GM21786 (cell line): Measurements from ENCODE around the gene CXCR6.

Experiments
- ATAC-seq: cut with Tn5 transposase; IDR thresholded peaks from one replicate; pipeline ENCODE4 v1.9.1; 2021; ENCODE audit not compliant: unreplicated experiment

Gene CXCR6

GRCh38 chr3:45943207-45943846, at the start of gene CXCR6:
Gene CXCR6, plus strand, starts transcription at chr3:45943464. Its CDS starts 3,018 bp downstream, at chr3:45946482.
- ATAC-seq: no peak

DNA sequence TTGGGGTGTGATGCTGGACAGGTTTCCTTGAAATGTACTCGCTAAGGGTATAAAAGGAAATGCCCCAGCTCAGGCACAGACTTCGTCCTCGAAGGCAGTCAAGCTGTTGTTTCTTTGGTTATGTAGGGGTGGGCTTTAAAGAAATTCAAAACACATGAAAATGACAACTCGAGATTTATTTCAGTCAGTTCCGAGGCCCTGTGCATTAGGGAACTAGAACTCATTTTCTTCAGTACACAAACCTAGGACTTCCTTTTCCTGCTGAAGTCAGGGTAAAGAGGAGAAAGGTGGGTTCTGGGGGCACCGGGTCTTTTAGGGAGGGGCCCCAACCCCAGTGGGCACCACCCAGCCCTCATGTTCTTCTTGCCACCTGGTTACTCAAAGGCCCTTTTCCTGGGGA, 49.2 kb upstream of the CXCR6 start:
- no peak for ATAC-seq

DNA sequence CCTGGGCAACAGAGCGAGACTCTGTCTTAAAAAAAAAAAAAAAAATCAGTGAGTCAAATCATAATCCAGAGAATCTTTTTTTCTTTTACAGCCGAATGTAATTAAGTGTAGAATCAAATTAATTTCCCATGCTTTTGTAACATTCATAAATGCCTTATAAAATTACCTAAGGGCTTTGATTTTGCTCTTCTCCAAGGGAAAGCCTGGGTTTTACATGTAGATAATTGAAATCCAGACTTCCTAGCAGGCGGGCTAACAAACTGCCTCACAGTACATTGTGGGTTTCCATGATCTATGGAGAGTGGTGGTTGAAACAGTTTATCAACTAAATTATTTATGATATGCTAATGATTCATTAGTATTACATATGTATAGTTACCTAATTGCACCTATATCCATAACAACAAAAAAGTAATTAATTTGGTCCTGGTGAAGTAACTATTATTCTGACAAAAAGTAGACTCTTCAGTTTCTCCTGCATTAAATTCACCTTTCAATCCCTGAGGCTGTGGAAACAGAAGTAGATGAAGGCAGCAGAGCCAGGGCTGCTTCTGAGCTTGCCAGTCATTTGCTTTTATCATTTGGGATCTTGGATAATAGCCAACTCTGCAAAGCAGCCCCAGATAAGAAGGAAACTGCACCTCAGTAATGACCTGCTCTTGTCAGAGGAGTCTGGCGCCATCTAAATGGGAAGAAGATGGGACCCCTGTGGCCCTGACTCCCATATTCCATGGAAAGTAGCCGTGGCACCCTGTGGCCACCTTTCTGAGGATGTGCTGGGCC, 47.4 kb upstream of the CXCR6 start:
- ATAC-seq: no peak

DNA sequence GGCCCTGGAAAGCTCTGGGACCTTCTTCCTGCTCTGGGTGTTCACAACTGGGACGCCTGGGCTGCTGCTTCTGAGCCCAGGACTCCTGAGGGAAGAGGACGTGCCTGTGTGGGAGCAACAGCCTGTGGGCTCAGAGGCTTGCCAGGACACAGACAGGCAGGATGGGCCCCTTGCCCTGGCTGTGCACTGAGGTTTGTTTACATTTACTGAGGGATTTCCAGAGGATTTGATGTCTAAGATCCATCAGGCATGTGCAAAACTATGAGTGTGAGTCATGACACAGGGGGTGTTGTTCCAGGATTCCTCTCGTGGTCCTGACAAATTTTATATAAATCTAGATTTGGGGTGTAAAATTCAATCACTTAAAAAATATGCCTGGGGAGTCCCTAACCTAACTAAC, 46.3 kb upstream of the CXCR6 start:
- ATAC-seq: no peak

GRCh38 chr3:45904931-45905330, 38.3 kb upstream of the CXCR6 start:
- no peak for ATAC-seq

- no peak for ATAC-seq
These were observed 37.5 kb upstream of the CXCR6 start for GRCh38 chr3:45905755-45906154.

- ATAC-seq: no peak
These were observed 36.4 kb upstream of the CXCR6 start for GRCh38 chr3:45906681-45907407.

- ATAC-seq: no peak
These were observed 35.2 kb upstream of the CXCR6 start for GRCh38 chr3:45907769-45908705.

DNA sequence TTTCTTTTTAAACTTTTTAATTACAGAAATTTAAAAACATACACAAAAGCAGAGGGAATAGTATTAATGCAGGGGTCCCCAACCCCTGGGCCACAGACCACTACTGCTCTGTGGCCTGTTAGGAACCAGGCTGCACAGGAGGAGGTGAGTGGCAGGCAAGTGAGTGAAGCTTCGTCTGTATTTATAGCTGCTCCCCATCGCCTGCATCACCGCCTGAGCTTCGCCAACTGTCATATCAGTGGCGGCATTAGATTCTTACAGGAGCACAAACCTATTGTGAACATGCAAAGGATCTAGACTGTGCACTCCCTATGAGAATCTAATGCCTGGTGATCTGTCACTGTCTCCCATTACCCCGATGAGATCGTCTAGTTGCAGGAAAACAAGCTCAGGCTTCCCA, 34.5 kb upstream of the CXCR6 start:
- ATAC-seq: no peak

DNA sequence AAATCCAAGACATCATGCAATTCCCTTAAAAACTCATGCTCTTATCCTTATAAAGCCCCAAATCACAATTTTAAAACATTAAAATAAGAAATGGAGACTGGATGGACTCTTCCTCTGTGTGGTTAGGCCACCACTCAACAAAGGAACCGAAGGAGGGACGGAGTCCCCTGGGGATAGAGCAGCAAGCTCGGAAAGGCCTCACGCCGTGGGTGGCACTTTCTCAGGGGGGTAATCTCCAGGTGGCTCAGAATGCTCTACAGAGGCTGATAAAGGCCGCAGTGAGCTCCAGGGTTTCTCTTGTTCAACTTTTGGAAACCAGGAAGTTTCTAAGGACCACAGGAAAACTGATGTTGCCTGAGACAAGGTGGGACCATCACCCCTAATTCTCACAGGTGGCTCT, 33.7 kb upstream of the CXCR6 start:
- no peak for ATAC-seq

GRCh38 chr3:45910892-45911291, 32.4 kb upstream of the CXCR6 start:
- ATAC-seq: no peak

DNA sequence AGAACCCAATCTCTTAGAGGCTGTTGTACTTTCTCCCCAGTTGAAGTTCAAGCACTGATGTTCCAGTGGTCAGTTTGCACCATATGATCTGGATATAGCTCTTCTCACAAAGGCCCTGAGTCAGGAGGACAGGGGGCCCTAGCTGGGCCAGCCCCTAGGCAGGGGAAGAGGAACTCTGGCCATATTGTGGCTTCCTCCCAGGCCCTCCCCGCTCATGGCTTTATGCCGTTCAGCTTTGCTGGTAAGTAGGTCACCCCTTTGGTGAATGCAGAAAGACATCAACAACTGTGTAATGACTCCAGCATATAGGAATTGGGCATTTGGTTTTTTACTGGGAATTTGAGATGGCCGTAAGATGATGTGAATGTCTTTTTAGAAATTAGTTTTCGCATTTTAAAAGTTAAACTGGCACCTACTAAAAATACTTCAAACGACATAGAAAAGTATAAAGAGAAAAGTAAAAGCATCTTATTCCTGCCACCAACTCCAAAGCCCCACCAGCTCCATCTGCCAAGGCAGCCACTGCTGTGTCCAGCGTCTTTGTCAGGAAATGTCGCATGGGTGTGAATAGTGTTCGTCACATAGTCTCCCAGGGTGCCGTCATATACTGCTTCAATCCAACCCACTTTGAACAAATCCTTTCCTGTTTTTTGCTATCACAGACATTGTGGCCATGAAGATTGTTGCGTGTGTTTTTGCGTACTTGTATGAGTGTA, 31.6 kb upstream of the CXCR6 start:
- ATAC-seq: no peak

DNA sequence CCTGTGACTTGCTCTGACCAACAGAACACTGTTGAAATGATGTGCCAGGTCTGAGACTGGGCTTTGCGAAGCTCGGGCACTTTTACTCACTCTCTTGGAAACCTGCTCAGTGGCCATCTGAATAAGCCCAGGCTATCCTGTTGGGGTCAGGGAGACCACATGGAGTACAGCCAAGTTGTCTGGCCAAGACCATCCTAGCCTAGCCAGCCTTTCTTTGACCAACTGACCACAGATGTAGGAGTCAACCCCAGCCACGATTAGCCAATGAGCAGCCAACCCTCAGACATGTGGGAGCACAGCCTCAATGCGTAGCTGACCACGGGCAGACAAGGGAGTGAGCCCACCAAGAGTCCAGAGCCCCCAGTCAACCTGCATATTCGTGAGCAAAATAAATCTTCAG, 30.8 kb upstream of the CXCR6 start:
- no peak for ATAC-seq

- no peak for ATAC-seq
These were observed 28.8 kb upstream of the CXCR6 start for GRCh38 chr3:45914362-45915058.

DNA sequence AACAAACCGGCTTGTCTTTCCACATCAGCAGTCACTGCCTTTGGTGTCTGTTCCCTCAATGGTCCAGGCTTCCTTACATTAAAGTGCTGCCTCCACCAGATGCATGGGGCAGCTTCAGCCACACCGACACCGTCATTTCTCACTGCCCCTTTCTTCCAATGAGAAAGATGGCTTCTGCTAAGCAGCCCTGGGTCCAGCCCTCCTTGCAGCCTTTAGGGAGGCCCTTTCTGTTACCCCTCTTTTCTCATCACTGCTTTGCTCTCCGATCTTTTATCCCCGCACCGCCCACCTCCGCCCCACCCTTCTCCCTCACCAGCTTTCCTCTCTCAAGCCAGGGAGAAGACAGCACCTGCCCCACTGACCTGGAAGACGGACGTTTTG, 28.2 kb upstream of the CXCR6 start:
- ATAC-seq: no peak

- peak; percentile 86 for ATAC-seq
These were observed 27.6 kb upstream of the CXCR6 start for GRCh38 chr3:45915518-45916231.

DNA sequence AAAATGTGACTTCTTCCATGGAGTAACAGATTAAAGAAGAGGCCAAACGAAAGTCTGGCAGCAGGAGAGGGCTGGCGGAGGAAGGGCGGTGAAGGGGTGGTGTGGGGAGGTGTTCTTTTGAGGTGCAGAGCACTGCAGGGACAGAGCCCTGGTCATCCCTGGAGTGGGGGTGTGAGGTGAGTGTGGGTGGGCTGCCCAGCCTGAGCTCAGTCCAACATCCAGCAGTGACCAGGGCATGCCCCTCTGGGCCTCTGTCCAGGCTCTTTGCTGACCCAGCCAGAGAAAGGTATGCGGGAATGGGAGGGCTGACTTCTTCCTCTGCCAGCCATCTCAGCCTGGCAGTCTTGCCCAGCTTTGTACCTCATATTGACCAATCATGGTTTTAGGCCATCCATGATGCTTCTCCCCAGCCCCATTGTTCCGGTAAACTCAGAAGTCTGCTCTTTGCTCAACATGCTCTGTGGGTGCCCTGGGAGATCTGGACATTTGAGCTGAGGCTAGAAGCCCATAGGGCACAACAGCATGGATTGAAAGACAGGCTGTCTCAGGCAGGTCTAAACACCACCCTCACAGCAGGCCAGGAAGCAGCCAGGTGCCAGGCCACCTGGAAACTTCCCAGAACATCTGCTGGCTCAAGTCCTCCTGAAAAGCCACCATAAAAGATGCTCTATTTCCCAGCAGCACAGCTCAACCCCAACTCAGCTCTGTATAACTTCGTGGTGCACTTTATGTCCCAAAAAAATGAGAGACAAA, 25.9 kb upstream of the CXCR6 start:
- ATAC-seq: no peak
